Heart left ventricle (tissue), 16 donors: ENCODE results near the gene CDH23. TPM values are rescaled to one million over a fixed set of nuclear protein-coding genes. Genes with fewer than 3 reads are reported as not detected.

ENCODE experiments used
- ATAC-seq, 4 donors: fragments of 200-7000 bp; cut with Tn5 transposase; one replicate each; pipeline ENCODE4 v1.9.1; 2020 to 2022; ENCODE audit warnings: moderate library complexity in 4 of 4, mild to moderate bottlenecking in 3 of 4, moderate number of reproducible peaks in 1 of 4
- DNase-seq, 5 donors: peaks; one replicate each; pipeline ENCODE4 v3.0.0-alpha.2; 2020
- H3K27ac ChIP-seq, 12 donors: fragments of 200-600 bp; sonication (generic) in 4 of 12; one replicate each; pipeline versions ENCODE4 v1.5.0 to v1.8.0; 2016 to 2022; ENCODE audit warnings: mild to moderate bottlenecking in 2 of 12
- H3K27me3 ChIP-seq, 9 donors: fragments of 200-600 bp; sonication (generic) in 2 of 9; one replicate each; pipeline versions ENCODE4 v1.5.1 to v1.8.0; 2016 to 2022; ENCODE audit warnings: mild to moderate bottlenecking in 3 of 9
- H3K36me3 ChIP-seq, 9 donors: fragments of 200-600 bp; sonication (generic) in 2 of 9; one replicate each; pipeline versions ENCODE4 v1.5.0 to v1.8.0; 2018 to 2022; ENCODE audit warnings: mild to moderate bottlenecking in 2 of 9
- H3K4me1 ChIP-seq, 12 donors: fragments of 200-600 bp; sonication (generic) in 4 of 12; one replicate each; pipeline versions ENCODE4 v1.5.0 to v1.8.0; 2016 to 2022; ENCODE audit warnings: mild to moderate bottlenecking in 3 of 12
- H3K4me3 ChIP-seq, 12 donors: fragments of 200-600 bp; sonication (generic) in 4 of 12; one replicate each; pipeline versions ENCODE4 v1.5.0 to v1.8.0; 2017 to 2022; ENCODE audit warnings: mild to moderate bottlenecking in 9 of 12, moderate library complexity in 4 of 12
- H3K9me3 ChIP-seq, 12 donors: fragments of 200-600 bp; sonication (generic) in 4 of 12; one replicate each; pipeline versions ENCODE4 v1.5.0 to v1.8.0; 2016 to 2022; ENCODE audit warnings: mild to moderate bottlenecking in 1 of 12
- CTCF ChIP-seq, 12 donors: fragments of 200-600 bp; sonication (generic) in 4 of 12; IDR thresholded peaks; one replicate each; pipeline versions ENCODE4 v1.5.0 to v1.8.0; 2018 to 2022; ENCODE audit warnings: antibody characterized with exemption in 12 of 12, mild to moderate bottlenecking in 5 of 12
- POLR2A ChIP-seq, 2 donors: fragments of 450-650 bp; IDR thresholded peaks; one replicate each; pipeline ENCODE4 v1.6.1; 2017; ENCODE audit warnings: antibody characterized with exemption in 2 of 2, mild to moderate bottlenecking in 2 of 2, moderate library complexity in 2 of 2
- WGBS, 4 donors: extraction: QIAGEN DNeasy Blood & Tissue Kit in 2 of 4; methylation state at CpG; one replicate each; pipeline versions ENCODE4 v1.1.5 to v1.1.7; 2013 to 2018; 5-methylcytosine and 5-hydroxymethylcytosine counted together
- intact Hi-C, 10 donors: fragments of 100-400 bp; cut with DNase I; formaldehyde crosslinking; loops; one replicate each; pipeline versions ENCODE4 v1.11.1 to v1.14.2; 2022
- polyA plus RNA-seq, 2 donors: library from polyadenylated mRNA; stranded (reverse); fragments of 200-250 nt; gene quantifications; one replicate each; pipeline ENCODE4 v1.2.3, GENCODE V29; 2013
- total RNA-seq, 9 donors: library from RNA; depleted of rRNA in 2 of 9; stranded (reverse); fragments of >200 nt in 2 of 9; fragmentation: NEBNext Ultra II Directional in 3 of 9; extraction: Animal tissue kit (Norgen Biotek cat#: 25700) in 3 of 9; gene quantifications; one replicate each; pipeline versions ENCODE4 v1.1.0 to v1.2.4, GENCODE V29; 2016 to 2023
- donor health status: ischemic (EF 13 %, LVEDD 7.1; RV severe dilation, severe dysfunction).
- donor health status: healthy with polysubstance abuse.
- donor health status: DM: no; HTN: yes; CAD: no.
- donor health status: DM: no; HTN: no; CAD: no.
- donor health status: ischemic (EF 25% LVEDD 6.9; RV normal size, moderate dysfunction).
- donor health status: ischemic (EF 25% LVEDD 5.7; RV mildly dilated, moderate dysfunction).
- donor health status: healthy.
- donor health status: DM: yes; HTN: yes; CAD: no.
- donor health status: ischemic (EF 35%, LVEDD 5.7; RV mildly dilated, moderate dysfunction).
- donor health status: nonischemic (EF 11% LVEDD 7.7; RV severe dilation, severe dysfunction).
- donor health status: DM: yes; HTN: yes; CAD: no.
- donor health status: PGD.
- donor health status: ischemic (EF 29% LVEDD 5.4; RV normal size, mild dysfunction).
- donor health status: nonischemic (EF 23%, LVEDD 6.1; RV moderate dilation, normal function).

Gene CDH23
- total and polyA plus RNA-seq, 11 donors, result 1.2 to 8.6 (median 3.9) TPM

DNA sequence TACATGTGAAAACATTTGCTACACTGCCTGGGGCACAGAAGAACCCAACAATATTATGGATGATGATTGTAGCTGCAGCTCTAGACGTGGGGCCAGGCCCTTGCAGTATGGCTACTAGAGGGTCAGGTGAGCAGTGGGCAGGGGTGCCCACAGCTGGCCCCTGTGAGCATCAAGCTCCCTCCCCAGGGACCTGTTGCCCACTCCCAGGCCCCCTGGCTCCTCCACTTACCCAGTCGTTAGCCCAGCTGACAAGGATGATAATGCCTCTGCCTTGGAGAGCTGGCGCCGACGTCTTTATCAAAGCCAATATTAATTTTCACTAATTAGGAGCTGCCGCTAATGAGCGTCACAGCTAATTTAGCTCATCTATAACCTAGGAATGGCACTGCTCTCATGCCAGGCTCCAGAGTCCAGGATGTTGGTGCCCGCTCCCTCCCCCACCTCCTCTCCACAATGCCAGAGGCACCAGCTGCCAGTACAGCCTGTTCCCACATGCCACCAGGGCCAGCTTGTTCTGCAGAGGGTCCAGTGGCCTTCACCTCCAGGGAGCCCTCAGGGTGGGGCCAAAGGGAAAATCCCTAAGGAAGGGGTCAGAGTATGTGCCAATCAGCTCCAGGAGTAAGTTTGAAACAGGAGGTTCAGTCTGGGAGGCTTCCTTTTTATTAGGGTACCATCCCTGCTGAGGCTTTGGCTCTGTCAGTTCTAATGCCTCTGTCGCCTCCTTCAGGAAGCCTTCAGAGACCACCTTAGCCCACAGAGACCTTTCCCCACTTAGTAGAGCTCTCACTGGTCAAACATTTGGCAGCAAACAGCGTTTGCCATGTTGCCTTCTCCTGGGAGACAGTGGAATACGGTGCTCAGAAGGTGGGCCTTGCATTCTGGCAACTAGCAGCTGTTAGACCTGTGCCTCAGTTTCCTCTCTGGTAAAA, 77.2 kb downstream of the CDH23 start:
- Histone ChIP-seq H3K27ac (peak overlapping the region in 5 of 12 donors; percentile 30 to 72 (median 40)), H3K27me3 (no peaks in the 10 kb centered on the region), H3K36me3 (no peaks in the 10 kb centered on the region), H3K4me3 (no peak overlapping the region), H3K4me1 (peaks cover 10 to 74% (median 53%) of the 10 kb centered on the region in 12 donors), H3K9me3 (no peaks in the 10 kb centered on the region)
- intact Hi-C loops, result no loop called here
- peak; percentile 27 to 79 (median 52) for DNase-seq
- peak; percentile 77 to 86 (median 82) for ATAC-seq
- WGBS, 4 donors, result 78 to 92% (median 79%) methylated on average over 11 of the region's 11 CpGs
- no peak for TF ChIP-seq POLR2A (IDR thresholded peaks at IDR 0.05)
- TF ChIP-seq CTCF (IDR thresholded peaks at IDR 0.05), result no peak

DNA sequence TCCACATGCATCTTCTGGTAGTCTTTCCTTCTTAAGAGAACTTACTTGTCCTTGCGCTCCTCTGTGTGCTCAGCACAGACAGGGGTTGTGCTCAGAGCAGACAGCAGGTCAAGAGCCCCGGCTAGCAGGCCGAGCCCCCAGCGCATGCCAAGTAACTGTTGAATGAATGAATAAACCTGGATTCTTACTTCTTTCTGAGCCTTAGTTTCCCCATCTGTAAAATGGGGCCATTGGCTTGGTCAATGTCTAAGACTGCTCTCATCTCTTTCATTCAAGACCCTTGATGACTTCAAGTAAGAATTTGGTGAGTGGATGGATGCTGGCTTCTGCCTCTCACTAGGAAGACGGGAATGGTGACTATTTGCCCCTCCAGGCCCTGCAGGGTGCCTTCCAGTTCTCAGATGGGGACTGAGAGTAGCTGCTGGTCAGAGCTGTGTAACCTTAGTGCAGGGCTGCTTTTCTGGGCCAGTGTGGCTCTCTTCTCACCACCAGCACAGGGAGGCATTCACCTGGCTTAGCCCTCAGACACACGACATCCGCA, 78.1 kb downstream of the CDH23 start:
- H3K27ac ChIP-seq, result peak overlapping the region in 10 of 12 donors; percentile 10 to 75 (median 54)
- no peaks in the 10 kb centered on the region for H3K27me3 ChIP-seq
- H3K4me1 ChIP-seq, result peaks cover 10 to 77% (median 54%) of the 10 kb centered on the region in 12 donors

DNA sequence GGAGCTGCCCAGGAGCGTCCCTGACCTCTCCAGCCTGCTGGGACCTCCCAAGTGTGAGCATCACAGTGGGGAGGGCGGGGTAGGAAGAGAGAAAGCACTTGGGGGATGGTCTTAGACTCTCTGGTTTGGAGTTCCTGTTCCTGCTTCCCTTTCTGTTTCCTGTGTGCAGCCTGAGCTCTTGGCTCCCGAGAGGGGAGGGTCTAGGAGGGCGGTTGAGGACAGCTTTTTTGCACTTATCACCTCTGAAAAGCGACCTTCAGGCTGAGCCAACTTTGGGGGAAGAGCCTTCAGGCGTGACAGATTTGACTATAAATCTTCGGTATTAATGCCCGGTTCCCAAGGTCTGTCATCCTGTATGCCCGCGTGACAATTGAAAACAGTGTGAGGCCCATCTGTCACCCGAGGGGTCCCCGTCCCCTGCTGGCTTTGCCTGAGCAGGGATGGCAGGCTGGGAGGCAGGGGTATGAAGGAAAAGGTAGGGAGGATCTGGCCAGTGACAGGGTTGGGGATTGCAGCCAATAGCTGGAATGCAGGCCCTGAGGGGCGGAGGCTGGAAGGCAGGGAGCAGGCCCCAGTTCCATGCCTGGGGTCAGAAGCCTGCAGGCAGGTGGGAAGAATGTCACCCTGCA, 78.6 kb downstream of the CDH23 start:
- peaks cover 10 to 77% (median 54%) of the 10 kb centered on the region in 12 donors for H3K4me1 ChIP-seq
- peak overlapping the region; percentile 14 to 75 (median 50) for H3K27ac ChIP-seq
- H3K4me3 ChIP-seq, result no peak overlapping the region
- intact Hi-C loops, result no loop called here
- no peaks in the 10 kb centered on the region for H3K27me3 ChIP-seq
- WGBS, 4 donors, result 45 to 75% (median 58%) methylated on average over 9 to 13 of the region's 13 CpGs
- no peak for TF ChIP-seq CTCF (IDR thresholded peaks at IDR 0.05)
- no peak for TF ChIP-seq POLR2A (IDR thresholded peaks at IDR 0.05)
- no peaks in the 10 kb centered on the region for H3K36me3 ChIP-seq
- peak in 3 of 5 donors; percentile 21 to 41 (median 38) for DNase-seq
- peak in 3 of 4 donors; percentile 16 to 40 (median 31) for ATAC-seq
- no peaks in the 10 kb centered on the region for H3K9me3 ChIP-seq

More for the DNA sequence above, 78.1 kb downstream of the CDH23 start:
- H3K36me3 ChIP-seq, result no peaks in the 10 kb centered on the region
- ATAC-seq (no peak), DNase-seq (no peak)
- TF ChIP-seq POLR2A (IDR thresholded peaks at IDR 0.05) (no peak), CTCF (IDR thresholded peaks at IDR 0.05) (no peak)
- no peak overlapping the region for H3K4me3 ChIP-seq
- intact Hi-C loops, result no loop called here
- no peaks in the 10 kb centered on the region for H3K9me3 ChIP-seq
- 83 to 97% (median 90%) methylated on average over 5 to 7 of the region's 7 CpGs for WGBS, 4 donors
